ENCODE data around the gene APCDD1L.

DNA sequence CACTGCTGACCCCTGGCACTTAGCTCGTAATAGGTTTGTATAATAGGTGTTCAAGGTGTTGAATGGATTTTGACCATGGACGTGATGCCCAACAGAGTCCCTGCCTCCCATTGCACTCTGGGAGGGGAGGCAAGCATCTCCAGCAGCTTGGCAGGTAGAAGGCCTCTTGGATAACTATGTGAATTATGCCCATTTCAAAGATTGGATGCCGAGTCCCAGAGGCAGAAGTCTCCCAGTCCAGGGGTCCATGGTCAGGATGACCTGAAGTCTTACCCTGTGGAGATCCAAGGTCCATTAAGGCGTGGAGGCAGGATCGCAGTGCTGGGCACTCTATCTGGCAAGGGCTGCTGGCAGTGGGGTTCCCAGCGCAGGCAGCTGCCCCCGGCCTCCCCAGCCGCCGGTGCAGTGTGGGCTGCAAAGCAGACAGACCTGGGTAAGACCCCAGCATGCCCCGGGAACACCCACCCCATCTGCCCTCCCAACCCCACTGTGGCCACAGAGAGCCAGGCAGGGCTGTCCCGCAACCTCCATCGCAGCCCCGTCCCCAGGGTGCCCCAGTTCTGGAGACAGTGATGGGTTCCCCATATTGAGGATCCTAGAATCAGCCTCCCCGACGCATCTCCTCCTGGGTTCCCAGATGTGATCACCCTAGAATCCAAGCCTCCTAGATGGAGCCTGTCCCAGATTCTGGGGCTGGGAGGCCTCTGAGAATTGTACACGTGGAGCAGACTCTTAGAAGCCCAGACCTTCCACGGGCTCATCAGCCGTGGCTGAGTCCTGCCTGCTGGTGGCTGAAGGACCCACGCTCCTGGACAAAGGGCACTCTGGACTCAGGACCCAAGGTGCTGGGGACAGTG is 44.6 kb downstream of the APCDD1L start:
- no peak for TF ChIP-seq POLR2A (IDR thresholded peaks at IDR 0.05; ENCODE audit: low read length)
- no peak for TF ChIP-seq GATA1 (IDR thresholded peaks at IDR 0.05; ENCODE audit: low read depth, low read length)
